D341Med (cell line): ENCODE measurements around the gene RPAP2.
"Not testable (repeated sequence)": the region's sequence is repeated elsewhere in the genome, so short reads cannot be mapped to it uniquely, and the experiment has no call there.

Source experiments
- DNase-seq: peaks from one replicate; pipeline ENCODE4 v3.0.0; 2012; ENCODE audit warnings: low spot score

The RPAP2 gene

GRCh38 chr1:92298573-92299476 lies at the start of gene RPAP2, which contains the start of gene GLMN:
TSS of gene RPAP2 (plus strand) at chr1:92299059. CDS start at chr1:92299074, 15 bp downstream.
TSS of gene GLMN (minus strand) at chr1:92298987. CDS start at chr1:92297999, 988 bp downstream.
- DNase-seq, result peak; percentile 90

DNA sequence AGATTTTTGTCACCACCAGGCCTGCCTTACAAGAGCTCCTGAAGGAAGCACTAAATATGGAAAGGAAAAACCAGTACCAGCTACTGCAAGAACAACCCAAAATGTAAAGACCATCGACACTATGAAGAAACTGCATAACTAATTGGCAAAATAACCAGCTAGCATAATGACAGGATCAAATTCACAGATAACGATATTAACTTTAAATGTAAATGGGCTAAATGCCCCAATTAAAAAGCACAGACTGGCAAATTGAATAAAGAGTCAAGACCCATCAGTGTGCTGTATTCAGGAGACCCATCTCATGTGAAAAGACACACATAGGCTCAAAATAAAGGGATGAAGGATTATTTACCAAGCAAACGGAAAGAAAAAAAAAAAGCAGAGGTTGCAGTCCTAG lies 44.1 kb upstream of the RPAP2 start:
- DNase-seq, result not testable (repeated sequence)

DNA sequence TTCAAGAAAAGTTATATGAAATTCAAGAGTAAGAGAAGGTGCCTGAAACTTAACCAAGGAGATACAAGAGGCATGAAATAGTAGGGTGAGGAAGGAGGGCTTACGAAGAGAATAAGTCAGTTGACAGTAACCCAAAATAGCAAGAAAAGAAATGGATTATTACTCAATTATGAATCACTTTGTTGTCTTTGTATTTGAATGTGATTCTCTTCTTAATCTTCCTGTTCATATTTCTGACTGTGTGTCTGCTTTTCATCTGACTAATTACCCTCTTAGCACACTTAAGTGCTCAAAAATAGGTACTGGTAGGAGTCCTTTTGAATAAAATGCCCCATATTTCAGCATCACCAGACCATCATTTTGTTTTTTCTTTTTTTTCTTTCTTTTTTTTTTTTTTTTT lies 39.5 kb upstream of the RPAP2 start:
- DNase-seq, result no peak

GRCh38 chr1:92262516-92262915 lies 36.3 kb upstream of the RPAP2 start:
- peak; percentile 17 for DNase-seq

DNA sequence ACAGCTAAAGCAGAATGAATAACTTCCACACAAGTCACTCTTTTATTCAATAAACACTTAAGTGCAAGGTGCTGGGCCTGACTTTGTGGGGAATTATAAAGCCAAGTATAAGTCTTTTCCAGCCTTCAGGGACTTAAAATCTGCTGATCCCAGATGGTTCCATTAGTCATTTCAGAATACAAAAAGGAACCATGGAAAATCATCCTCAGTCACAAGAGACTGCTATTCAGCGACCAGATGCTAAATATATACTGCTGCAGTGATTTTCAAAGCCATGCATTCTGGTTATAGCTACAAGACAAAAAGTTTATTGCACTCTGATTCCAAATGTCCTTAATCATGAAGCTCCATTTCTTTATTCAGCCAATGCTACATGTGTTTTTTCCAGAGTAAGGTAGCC lies 25.8 kb upstream of the RPAP2 start:
- no peak for DNase-seq

- no peak for DNase-seq
Measured at GRCh38 chr1:92274939-92275338, 23.9 kb upstream of the RPAP2 start.

DNA sequence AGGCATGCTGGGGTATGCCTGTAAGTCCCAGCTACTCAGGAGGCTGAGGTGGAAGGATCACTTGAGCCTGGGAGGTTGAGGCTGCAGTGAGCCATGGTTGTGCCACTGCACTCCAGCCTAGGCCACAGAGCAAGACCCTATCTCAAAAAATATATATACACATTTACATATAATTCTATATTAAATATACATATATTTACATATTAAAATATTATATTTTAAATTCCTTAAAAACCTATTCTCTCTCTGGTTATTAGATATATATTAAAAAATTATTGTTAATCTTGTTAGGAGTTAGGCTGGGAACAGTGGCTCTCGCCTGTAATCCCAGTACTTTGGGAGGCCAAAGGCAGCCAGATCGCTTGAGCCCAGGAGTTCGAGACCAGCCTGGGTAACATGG lies 22.8 kb upstream of the RPAP2 start:
- DNase-seq, result no peak

DNA sequence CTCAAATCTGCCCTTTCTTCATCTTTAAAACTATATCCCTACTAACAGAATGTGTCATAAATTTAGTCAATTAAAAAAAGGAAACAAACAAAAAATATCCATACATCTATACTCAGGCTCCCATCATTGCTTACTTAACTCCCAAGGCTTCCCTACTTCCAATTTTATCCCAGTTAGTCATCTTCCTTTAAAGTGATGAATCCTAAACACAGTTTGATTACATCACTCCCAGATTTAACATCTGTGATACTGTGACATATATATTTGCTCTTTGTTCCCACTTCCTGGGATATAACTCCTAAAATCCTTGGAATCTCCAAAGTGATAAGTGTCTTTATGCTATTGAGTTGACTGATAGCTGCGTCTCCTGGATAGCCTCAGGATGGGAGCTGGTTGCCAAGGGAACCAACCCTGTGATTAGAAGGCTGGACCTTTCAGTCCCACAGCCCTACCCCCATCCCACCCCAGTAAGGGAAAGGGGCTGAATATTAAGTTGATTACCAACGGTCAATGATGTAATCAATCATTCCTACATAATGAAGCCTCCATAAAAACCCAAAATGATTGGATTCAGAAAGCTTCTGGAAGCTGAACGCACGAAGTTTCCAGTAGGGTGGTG lies 21.6 kb upstream of the RPAP2 start:
- no peak for DNase-seq

GRCh38 chr1:92279781-92280180 lies 19.1 kb upstream of the RPAP2 start:
- DNase-seq, result not testable (repeated sequence)

DNA sequence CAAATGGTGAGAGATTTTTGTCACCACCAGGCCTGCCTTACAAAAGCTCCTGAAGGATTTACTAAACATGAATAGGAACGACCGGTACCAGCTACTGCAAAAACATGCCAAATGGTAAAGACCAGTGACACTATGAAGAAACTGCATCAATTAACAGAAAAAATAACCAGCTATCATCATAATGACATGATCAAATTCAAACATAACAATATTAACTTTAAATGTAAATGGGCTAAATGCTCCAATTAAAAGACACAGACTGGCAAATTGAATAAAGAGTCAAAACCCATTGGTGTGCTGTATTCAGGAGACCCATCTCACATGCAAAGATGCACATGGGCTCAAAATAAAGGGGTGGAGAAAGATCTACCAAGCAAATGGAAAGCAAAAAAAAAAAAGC lies 17.4 kb upstream of the RPAP2 start:
- DNase-seq, result not testable (repeated sequence)

GRCh38 chr1:92291372-92291999 lies 7.4 kb upstream of the RPAP2 start:
- DNase-seq, result peak; percentile 41

- DNase-seq, result no peak
Measured at GRCh38 chr1:92298213-92298572, 666 bp upstream of the RPAP2 start.

GRCh38 chr1:92299477-92300150 lies 755 bp downstream of the RPAP2 start:
- no peak for DNase-seq

DNA sequence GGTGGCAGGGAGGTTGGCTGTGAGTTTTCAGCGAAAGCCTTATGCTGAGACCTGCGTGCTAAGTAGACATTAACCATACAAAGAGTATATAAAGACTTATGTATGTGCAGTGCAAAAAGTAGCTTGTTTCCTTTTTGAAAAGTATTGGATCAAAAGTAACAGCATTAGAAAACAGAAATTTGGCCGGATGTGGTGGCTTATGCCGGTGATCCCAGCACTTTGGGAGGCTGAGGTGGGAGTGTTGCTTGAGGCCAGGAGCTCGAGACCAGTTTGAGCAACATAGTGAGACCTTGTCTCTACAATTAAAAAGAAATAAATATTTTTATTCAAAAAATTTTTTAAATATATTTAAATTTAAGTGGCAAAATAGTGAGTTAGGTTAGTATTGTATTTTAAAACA lies 2.2 kb downstream of the RPAP2 start:
- no peak for DNase-seq

- no peak for DNase-seq
Measured at GRCh38 chr1:92306020-92306419, 7.2 kb downstream of the RPAP2 start.

- DNase-seq, result no peak
Measured at GRCh38 chr1:92307980-92308379, 9.1 kb downstream of the RPAP2 start.

- peak; percentile 33 for DNase-seq
Measured at GRCh38 chr1:92310185-92310597, 11.3 kb downstream of the RPAP2 start.

- no peak for DNase-seq
Measured at GRCh38 chr1:92314024-92314423, 15.2 kb downstream of the RPAP2 start.

DNA sequence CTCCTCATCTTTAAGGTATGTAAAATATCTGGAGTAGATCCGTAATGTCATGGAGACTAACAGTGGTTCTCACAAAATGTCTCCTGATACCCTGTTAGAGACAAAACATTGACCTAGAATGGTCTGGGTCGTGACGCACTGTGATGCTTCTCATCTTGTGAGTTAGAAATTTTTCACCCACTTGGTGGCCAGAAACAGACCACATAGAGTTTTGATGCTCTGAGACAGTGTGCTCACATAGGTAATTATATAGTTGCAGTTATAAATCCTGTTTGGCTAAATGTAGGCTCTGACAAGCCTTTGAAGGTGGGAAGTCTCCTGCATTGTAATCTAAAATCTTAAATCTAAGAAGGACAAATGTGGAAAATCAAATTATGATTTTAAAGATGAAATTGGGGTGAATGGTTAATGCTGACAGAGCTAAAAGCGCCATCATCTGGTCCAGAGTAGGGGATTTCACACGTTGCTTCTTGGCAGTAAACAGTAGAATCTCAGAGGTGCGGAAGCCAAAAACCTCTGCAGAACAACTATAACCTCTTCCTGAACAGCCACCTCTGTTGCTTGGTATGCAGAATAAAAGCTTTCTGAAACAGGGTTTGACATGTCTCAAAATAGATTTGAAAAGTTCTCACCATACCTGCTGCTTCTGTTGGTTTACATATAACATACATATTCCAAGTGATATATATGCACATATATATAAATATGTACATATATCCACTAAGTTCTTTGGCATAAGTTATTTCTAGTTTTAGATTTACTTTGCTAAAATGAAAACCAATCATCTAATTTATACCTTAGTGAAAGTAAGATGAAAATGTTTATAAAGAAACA lies 17.1 kb downstream of the RPAP2 start:
- no peak for DNase-seq

GRCh38 chr1:92317836-92318493 lies 19.1 kb downstream of the RPAP2 start:
- no peak for DNase-seq
